ENCODE measurements around the gene ZNF362. TPM values are rescaled to one million over a fixed set of nuclear protein-coding genes. Genes with fewer than 3 reads are reported as not detected.

ZNF362 gene
- total RNA-seq, 2 donors from 2014 or later, result 27.4 to 41.5 TPM

- Histone ChIP-seq H3K4me3 (ENCODE audit: low read length) (no peak overlapping the region), H3K27me3 (ENCODE audit: control insufficient read depth, insufficient read depth, low read length, poor library complexity, severe bottlenecking) (no peaks in the 10 kb centered on the region), H3K4me1 (ENCODE audit: control insufficient read depth, insufficient read depth, low read length) (no peaks in the 10 kb centered on the region), H3K9me3 (ENCODE audit: control insufficient read depth, low read length) (no peaks in the 10 kb centered on the region), H3K9ac (ENCODE audit: extremely low read depth, low read length, poor library complexity, severe bottlenecking) (no peak overlapping the region), H3K27ac (ENCODE audit: low read depth, low read length) (no peak overlapping the region), H3K36me3 (ENCODE audit: control insufficient read depth, insufficient read depth, low read length) (peaks cover 60% of the 10 kb centered on the region)
- peaks cover 55% of the 10 kb centered on the region for H3K36me3 Mint-ChIP-seq (ENCODE audit: low read depth)
- WGBS, 2 experiments (ENCODE audit: insufficient coverage in 1 of 2, insufficient read length in 1 of 2), result 53 to 57% methylated on average over 8 to 12 of the region's 12 CpGs
- H3K4me3 Mint-ChIP-seq, result no peak overlapping the region
- H3K27ac Mint-ChIP-seq, result no peak overlapping the region
- H3K4me1 Mint-ChIP-seq, result no peaks in the 10 kb centered on the region
- peak; percentile 98 for TF ChIP-seq CTCF (conservative IDR thresholded peaks at IDR 0.05)
- no peaks in the 10 kb centered on the region for H3K27me3 Mint-ChIP-seq (ENCODE audit: insufficient read depth)
- no peaks in the 10 kb centered on the region for H3K9me3 Mint-ChIP-seq
- DNase-seq, result peak; percentile 97
Measured at GRCh38 chr1:33295450-33296081, 39.3 kb downstream of the ZNF362 start.

DNA sequence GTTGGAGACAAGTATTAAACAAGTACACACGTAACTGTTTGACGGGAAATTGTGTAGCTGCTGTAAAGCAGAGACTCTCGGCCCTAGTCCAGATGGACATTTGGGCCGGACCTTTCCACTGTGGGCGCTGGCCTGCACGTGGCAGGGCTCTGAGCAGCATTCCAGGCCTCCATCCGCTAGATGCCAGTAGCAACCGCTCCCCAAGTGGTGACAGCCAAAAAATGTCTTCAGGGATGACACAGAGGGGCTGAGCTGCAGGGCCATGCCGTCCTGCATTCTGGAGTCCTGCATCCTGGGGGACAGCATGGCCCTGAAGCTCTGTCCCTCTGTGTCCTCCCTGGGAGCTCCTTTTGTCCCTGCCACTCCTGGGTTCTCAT lies 39.8 kb downstream of the ZNF362 start:
- peaks cover 2% of the 10 kb centered on the region for H3K9me3 ChIP-seq (ENCODE audit: control insufficient read depth, low read length)
- 94 to 96% methylated on average over 8 to 9 of the region's 9 CpGs for WGBS, 2 experiments (ENCODE audit: insufficient coverage in 1 of 2, insufficient read length in 1 of 2)
- H3K27ac ChIP-seq (ENCODE audit: low read depth, low read length), result no peak overlapping the region
- H3K4me1 ChIP-seq (ENCODE audit: control insufficient read depth, insufficient read depth, low read length), result no peaks in the 10 kb centered on the region
- H3K9ac ChIP-seq (ENCODE audit: extremely low read depth, low read length, poor library complexity, severe bottlenecking), result no peak overlapping the region
- no peaks in the 10 kb centered on the region for H3K4me1 Mint-ChIP-seq
- peaks cover 63% of the 10 kb centered on the region for H3K36me3 ChIP-seq (ENCODE audit: control insufficient read depth, insufficient read depth, low read length)
- no peak for DNase-seq
- no peaks in the 10 kb centered on the region for H3K27me3 Mint-ChIP-seq (ENCODE audit: insufficient read depth)
- no peaks in the 10 kb centered on the region for H3K9me3 Mint-ChIP-seq
- no peaks in the 10 kb centered on the region for H3K27me3 ChIP-seq (ENCODE audit: control insufficient read depth, insufficient read depth, low read length, poor library complexity, severe bottlenecking)
- H3K36me3 Mint-ChIP-seq (ENCODE audit: low read depth), result peaks cover 59% of the 10 kb centered on the region
- H3K4me3 ChIP-seq (ENCODE audit: low read length), result no peak overlapping the region
- H3K4me3 Mint-ChIP-seq, result no peak overlapping the region
- H3K27ac Mint-ChIP-seq, result no peak overlapping the region
- TF ChIP-seq CTCF (conservative IDR thresholded peaks at IDR 0.05), result no peak

GRCh38 chr1:33296824-33297223 lies 40.5 kb downstream of the ZNF362 start:
- H3K36me3 ChIP-seq (ENCODE audit: control insufficient read depth, insufficient read depth, low read length), result peaks cover 67% of the 10 kb centered on the region
- 95 to 100% methylated on average over 3 to 4 of the region's 4 CpGs for WGBS, 2 experiments (ENCODE audit: insufficient coverage in 1 of 2, insufficient read length in 1 of 2)
- no peaks in the 10 kb centered on the region for H3K4me1 Mint-ChIP-seq
- H3K27me3 ChIP-seq (ENCODE audit: control insufficient read depth, insufficient read depth, low read length, poor library complexity, severe bottlenecking), result no peaks in the 10 kb centered on the region
- H3K4me1 ChIP-seq (ENCODE audit: control insufficient read depth, insufficient read depth, low read length), result no peaks in the 10 kb centered on the region
- no peak overlapping the region for H3K27ac ChIP-seq (ENCODE audit: low read depth, low read length)
- H3K36me3 Mint-ChIP-seq (ENCODE audit: low read depth), result peaks cover 66% of the 10 kb centered on the region
- no peak for TF ChIP-seq CTCF (conservative IDR thresholded peaks at IDR 0.05)
- H3K9me3 ChIP-seq (ENCODE audit: control insufficient read depth, low read length), result peaks cover 10% of the 10 kb centered on the region
- H3K4me3 ChIP-seq (ENCODE audit: low read length), result no peak overlapping the region
- no peak for DNase-seq
- H3K4me3 Mint-ChIP-seq, result no peak overlapping the region
- no peak overlapping the region for H3K27ac Mint-ChIP-seq
- no peaks in the 10 kb centered on the region for H3K27me3 Mint-ChIP-seq (ENCODE audit: insufficient read depth)
- peaks cover under 1% of the 10 kb centered on the region for H3K9me3 Mint-ChIP-seq
- H3K9ac ChIP-seq (ENCODE audit: extremely low read depth, low read length, poor library complexity, severe bottlenecking), result no peak overlapping the region
